Transverse colon (tissue), 3 donors: ENCODE data around the gene ASIP.

Source experiments
- POLR2A ChIP-seq: fragments of 450-650 bp; IDR thresholded peaks from one replicate; pipeline ENCODE4 v1.6.1; 2016; ENCODE audit warnings: antibody characterized with exemption, mild to moderate bottlenecking, moderate library complexity
- TF ChIP-seq, protein P1 (sequence below), 5 experiments: fragments of 200-600 bp in 3 of 5; fragments of 450-650 bp in 2 of 5; sonication (generic) in 3 of 5; IDR thresholded peaks; 1 replicate in 2 of 5; 2 replicates in 3 of 5; pipeline ENCODE4 v1.5.1; 2016 to 2017; ENCODE audit warnings: antibody characterized with exemption in 5 of 5, inconsistent platforms in 3 of 5, mild to moderate bottlenecking in 2 of 5, moderate library complexity in 1 of 5

DNA sequence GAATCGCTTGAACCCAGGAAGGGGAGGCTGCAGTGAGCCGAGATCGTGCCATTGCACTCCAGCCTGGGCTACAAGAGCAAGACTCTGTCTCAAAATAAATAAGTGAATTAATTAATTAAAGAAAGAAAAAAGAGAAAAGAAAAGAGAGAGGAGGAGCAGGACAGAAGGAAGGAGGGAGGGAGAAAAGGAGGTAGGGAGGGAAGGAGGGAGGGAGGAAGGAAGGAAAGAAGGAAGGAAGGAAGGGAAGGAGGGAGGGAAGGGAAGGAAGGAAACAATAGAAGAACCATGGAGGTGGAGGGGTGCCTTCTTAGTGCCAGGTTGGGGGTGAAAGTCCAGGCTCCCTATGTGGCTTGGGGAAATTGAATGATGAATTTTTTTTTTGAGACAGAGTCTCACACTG, 68.5 kb downstream of the ASIP start:
- TF ChIP-seq, protein P1, sequence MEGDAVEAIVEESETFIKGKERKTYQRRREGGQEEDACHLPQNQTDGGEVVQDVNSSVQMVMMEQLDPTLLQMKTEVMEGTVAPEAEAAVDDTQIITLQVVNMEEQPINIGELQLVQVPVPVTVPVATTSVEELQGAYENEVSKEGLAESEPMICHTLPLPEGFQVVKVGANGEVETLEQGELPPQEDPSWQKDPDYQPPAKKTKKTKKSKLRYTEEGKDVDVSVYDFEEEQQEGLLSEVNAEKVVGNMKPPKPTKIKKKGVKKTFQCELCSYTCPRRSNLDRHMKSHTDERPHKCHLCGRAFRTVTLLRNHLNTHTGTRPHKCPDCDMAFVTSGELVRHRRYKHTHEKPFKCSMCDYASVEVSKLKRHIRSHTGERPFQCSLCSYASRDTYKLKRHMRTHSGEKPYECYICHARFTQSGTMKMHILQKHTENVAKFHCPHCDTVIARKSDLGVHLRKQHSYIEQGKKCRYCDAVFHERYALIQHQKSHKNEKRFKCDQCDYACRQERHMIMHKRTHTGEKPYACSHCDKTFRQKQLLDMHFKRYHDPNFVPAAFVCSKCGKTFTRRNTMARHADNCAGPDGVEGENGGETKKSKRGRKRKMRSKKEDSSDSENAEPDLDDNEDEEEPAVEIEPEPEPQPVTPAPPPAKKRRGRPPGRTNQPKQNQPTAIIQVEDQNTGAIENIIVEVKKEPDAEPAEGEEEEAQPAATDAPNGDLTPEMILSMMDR (IDR thresholded peaks at IDR 0.05), result no peak
- no peak for TF ChIP-seq POLR2A
